Measurements from ENCODE around the gene ZNF724.

The ZNF724 gene

GRCh38 chr19:23260956-23261355, 10.8 kb upstream of the ZNF724 start:
- Histone ChIP-seq H3K27ac (ENCODE audit: extremely low read depth, low read depth, low read length) (no peak overlapping the region), H3K4me1 (ENCODE audit: control insufficient read depth, insufficient read depth, low read length) (no peaks in the 10 kb centered on the region), H3K4me3 (ENCODE audit: low read depth, low read length) (no peak overlapping the region), H3K9me3 (ENCODE audit: control insufficient read depth, insufficient read depth, low read depth, low read length) (no peaks in the 10 kb centered on the region), H3K36me3 (ENCODE audit: control insufficient read depth in 2 of 2, insufficient read depth in 1 of 2, low read length in 2 of 2) (peaks cover 2 to 74% of the 10 kb centered on the region in 2 experiments; a peak in 2 of 3 replicates)
- POLR2A ChIA-PET = no interaction called here
- CTCF ChIA-PET = no interaction called here
- TF ChIP-seq REST (tag by site-specific recombination; IDR thresholded peaks at IDR 0.05) (no peak), REPIN1 (tag by site-specific recombination; IDR thresholded peaks at IDR 0.05; ENCODE audit: low read depth) (no peak), ZBTB17 (tag by site-specific recombination; IDR thresholded peaks at IDR 0.05) (no peak), ZNF518A (tag by site-specific recombination; conservative IDR thresholded peaks at IDR 0.05; ENCODE audit: low read depth) (no peak), ZNF121 (tag by site-specific recombination; IDR thresholded peaks at IDR 0.05) (no peak)

GRCh38 chr19:23259961-23260360, 9.8 kb upstream of the ZNF724 start:
- H3K4me3 ChIP-seq (ENCODE audit: low read depth, low read length) = no peak overlapping the region
- TF ChIP-seq HOXA7 (CRISPR knock-in tag; IDR thresholded peaks at IDR 0.05; ENCODE audit: borderline replicate concordance) = no peak
- TF ChIP-seq PRDM10 (tag by site-specific recombination; IDR thresholded peaks at IDR 0.05) = no peak
- no peak for TF ChIP-seq ZNF639 (tag by site-specific recombination; IDR thresholded peaks at IDR 0.05)
- TF ChIP-seq ZNF558 (tag by site-specific recombination; IDR thresholded peaks at IDR 0.05) = no peak
- no peak for TF ChIP-seq ZNF654 (tag by site-specific recombination; IDR thresholded peaks at IDR 0.05; ENCODE audit: low read depth)
- POLR2A ChIA-PET = no interaction called here
- no peak overlapping the region for H3K27ac ChIP-seq (ENCODE audit: extremely low read depth, low read depth, low read length)
- peaks cover 0 to 74% of the 10 kb centered on the region in 2 experiments; a peak in 2 of 3 replicates for H3K36me3 ChIP-seq (ENCODE audit: control insufficient read depth in 2 of 2, insufficient read depth in 1 of 2, low read length in 2 of 2)
- H3K9me3 ChIP-seq (ENCODE audit: control insufficient read depth, insufficient read depth, low read depth, low read length) = no peaks in the 10 kb centered on the region
- H3K4me1 ChIP-seq (ENCODE audit: control insufficient read depth, insufficient read depth, low read length) = no peaks in the 10 kb centered on the region
- CTCF ChIA-PET = no interaction called here

Measured in HEK293 (cell line).